KBM-7 (cell line): ENCODE results near the gene CDK13.
"Not testable (repeated sequence)": the region's sequence is repeated elsewhere in the genome, so short reads cannot be mapped to it uniquely, and the experiment has no call there.

Source experiments
- DNase-seq: peaks from one replicate; pipeline ENCODE4 v3.0.0-alpha.2; 2015
- in situ Hi-C: fragments of 300-500 bp; cut with MboI; formaldehyde crosslinking; loops from 2 replicates; pipeline ENCODE4 v1.14.3; 2020; ENCODE audit warnings: low sequenced_read_pairs, low pct_unique_long_range_greater_than_20kb, mixed read lengths

CDK13 gene

GRCh38 chr7:39949971-39950472, at the start of gene CDK13:
Gene CDK13, plus strand, starts transcription at chr7:39950256. Its CDS starts 386 bp downstream, at chr7:39950642.
- peak; percentile 87 for DNase-seq
- in situ Hi-C loops, result no loop called here

GRCh38 chr7:39904077-39904486, 46.0 kb upstream of the CDK13 start:
- in situ Hi-C loops, result no loop called here
- no peak for DNase-seq

- DNase-seq, result no peak
- in situ Hi-C loops, result no loop called here
Observed at GRCh38 chr7:39908141-39908540, 41.9 kb upstream of the CDK13 start.

GRCh38 chr7:39908973-39909372, 41.1 kb upstream of the CDK13 start:
- in situ Hi-C loops, result no loop called here
- no peak for DNase-seq

GRCh38 chr7:39909526-39909925, 40.5 kb upstream of the CDK13 start:
- in situ Hi-C loops, result no loop called here
- no peak for DNase-seq

DNA sequence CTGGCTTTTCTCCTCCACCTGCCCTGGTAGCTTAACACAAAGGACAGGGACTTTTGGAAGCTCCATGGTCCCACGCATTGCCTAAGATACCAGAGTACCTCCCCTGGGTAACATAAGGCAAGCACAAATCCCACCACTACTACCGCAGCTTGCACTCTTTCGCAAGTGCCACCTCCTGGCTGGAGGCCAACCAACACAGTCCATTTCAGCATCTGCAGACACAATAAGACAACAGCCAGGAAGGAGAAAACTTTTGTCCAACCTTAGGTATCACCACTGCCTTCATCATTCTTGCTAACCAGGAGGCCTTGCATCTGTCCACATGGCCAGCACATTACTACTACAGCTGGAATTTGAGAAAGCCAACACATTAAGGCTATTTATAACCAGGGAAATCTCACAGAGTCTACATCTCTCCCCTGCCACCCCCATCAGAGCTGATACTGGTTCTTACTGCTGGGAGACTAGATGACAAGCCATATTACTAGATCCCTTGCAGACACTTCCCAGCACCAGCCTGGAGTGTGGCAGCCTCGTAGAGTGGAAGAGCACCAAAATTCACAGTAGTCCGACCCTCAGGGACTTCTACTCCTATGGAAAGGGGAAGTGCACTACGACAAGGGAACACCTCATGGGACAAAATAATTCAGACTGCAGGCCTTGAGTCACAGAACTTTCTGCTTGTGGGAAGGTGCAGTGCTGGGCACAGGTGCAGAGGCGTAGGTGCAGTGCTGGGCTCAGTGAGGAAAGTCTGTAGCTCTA, 39.8 kb upstream of the CDK13 start:
- DNase-seq, result peak; percentile 72
- in situ Hi-C loops, result no loop called here

DNA sequence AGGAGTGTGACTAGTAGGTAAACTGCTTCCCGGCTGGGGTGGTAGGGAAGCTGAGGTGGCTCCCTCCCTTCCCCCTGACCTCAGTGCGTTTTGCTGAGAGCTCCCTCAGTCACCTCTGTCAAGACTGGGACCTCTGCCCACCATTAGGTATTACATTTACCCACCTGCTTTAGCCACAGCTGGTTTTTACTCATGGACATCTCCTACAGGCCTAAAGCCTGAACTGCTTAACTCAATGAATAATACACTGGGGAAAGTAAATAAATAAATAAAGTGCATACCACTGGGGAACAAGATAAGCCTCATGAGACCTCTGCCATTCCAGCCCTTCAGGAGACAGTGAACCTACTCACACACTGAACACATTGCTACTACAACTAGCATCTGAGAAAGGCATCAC, 38.9 kb upstream of the CDK13 start:
- no peak for DNase-seq
- in situ Hi-C loops, result no loop called here

GRCh38 chr7:39915847-39916246, 34.2 kb upstream of the CDK13 start:
- in situ Hi-C loops, DNase-seq: not testable (repeated sequence)

GRCh38 chr7:39919646-39920045, 30.4 kb upstream of the CDK13 start:
- in situ Hi-C loops, result no loop called here
- no peak for DNase-seq

GRCh38 chr7:39921506-39922175, 28.4 kb upstream of the CDK13 start:
- no peak for DNase-seq
- in situ Hi-C loops, result no loop called here

DNA sequence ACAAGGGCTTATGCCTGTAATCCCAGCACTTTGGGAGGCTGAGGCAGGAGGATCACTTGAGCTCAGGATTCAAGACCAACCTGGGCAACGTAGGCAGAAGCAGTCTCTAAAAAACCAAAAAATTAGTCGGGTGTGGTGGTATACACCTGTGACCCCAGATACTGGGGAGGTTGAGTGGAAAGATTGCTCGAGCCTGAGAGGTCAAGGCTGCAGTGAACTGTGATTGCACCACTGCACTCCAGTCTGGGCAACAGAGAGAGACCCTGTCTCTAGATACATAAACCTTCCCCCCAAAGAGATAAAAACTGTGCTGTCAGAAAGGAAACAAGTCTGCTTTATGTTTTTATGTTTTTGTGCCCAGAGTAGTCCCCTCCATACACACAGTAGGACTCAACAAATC, 27.5 kb upstream of the CDK13 start:
- in situ Hi-C loops, result no loop called here
- no peak for DNase-seq

DNA sequence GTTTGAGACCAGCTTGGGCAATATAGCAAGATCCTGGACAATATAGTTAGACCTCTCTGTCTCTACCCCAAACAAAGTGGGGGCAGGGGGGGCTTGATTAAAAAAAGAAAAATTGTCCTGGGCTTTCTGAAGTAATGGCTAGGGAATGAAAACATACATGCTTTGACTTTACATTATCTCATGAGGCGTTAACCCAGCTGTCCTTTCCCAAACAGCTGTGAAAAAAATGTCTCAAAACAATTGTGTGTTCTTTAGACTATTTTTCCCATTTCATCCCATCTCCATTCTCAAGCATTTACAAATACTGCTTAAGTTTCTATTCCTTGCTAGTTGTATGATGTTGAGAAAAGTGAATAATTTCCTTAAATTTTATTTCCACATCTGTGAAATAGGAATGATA, 27.0 kb upstream of the CDK13 start:
- in situ Hi-C loops, result no loop called here
- DNase-seq, result no peak

GRCh38 chr7:39924122-39924521, 25.9 kb upstream of the CDK13 start:
- DNase-seq, result no peak
- in situ Hi-C loops, result no loop called here

GRCh38 chr7:39926111-39926510, 23.9 kb upstream of the CDK13 start:
- in situ Hi-C loops, result no loop called here
- no peak for DNase-seq

- DNase-seq, result no peak
- in situ Hi-C loops, result no loop called here
Observed at GRCh38 chr7:39927018-39927417, 23.0 kb upstream of the CDK13 start.

DNA sequence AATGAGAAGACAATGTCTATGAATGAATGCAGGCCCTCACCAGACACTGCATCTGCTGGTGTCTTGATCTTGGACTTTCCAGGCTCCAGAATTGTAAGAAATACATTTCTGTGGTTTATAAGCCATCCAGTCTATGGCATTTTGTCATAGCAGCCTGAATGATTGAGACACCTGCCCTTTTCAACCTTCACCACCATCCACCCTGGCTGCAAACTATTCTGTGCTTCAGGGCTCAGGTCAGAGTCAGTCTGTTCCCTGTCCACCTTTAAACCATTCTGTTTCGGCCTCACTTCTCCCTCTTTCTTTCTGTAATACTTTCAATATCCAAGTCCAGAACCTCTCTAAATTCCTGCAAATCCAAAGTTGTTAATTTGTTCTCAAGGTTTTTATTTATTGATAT, 15.9 kb upstream of the CDK13 start:
- DNase-seq, result no peak
- in situ Hi-C loops, result no loop called here

DNA sequence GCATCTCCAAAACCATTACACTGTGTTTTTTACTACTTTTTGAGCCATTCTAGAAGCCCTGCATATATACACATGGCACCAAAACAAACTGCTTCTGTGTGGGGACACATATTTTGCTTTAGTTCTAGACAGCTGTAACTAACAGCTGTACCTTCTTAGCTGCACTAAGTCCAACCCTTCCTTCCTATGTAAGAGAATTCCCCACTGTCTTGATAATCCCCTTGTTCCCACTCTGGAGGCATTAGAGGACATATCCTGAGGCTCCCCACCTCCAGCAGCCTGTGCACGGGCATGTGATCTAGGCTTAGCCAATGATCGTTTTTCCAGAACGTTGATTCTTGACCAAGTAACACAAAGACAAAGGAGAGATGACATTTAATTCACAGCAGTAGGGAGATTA, 13.3 kb upstream of the CDK13 start:
- in situ Hi-C loops, result no loop called here
- no peak for DNase-seq

DNA sequence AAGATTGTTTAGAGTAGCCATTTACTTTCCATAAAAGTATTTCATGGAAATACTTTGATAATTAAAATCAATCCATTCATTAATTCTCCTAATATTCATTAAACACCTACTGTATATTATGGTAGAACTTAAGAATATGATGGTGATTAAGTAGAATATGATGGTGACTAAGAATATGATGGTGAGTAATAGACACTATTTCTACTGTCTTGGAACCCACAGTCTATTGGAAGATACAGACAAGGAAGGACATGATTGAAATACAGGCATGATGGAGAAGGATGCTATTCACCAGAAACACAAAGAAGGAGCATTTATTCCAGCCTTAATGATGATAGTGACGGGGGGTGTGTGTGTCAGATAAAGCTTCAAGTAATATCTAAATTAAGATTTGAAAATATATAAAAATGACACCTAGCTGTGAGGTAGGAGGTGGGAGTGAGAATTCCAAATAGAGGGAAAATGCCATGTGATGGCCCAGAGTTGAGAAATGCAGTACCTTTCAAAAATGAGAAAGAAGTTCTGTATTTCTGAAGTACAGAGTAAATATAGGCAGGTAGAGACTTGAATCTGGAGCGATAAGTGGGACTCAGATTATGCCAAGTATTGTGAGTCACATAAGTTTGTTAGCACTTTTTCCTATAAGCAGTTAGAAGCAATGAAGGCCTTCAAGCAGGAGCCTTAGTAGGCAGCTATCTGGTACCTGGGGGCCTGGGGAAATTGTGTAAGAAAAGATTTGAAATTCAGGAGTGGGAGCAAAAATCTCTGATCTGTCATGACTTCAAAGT, 12.5 kb upstream of the CDK13 start:
- in situ Hi-C loops, result no loop called here
- DNase-seq, result no peak

- DNase-seq, result no peak
- in situ Hi-C loops, result no loop called here
Observed at GRCh38 chr7:39942883-39943282, 7.2 kb upstream of the CDK13 start.

DNA sequence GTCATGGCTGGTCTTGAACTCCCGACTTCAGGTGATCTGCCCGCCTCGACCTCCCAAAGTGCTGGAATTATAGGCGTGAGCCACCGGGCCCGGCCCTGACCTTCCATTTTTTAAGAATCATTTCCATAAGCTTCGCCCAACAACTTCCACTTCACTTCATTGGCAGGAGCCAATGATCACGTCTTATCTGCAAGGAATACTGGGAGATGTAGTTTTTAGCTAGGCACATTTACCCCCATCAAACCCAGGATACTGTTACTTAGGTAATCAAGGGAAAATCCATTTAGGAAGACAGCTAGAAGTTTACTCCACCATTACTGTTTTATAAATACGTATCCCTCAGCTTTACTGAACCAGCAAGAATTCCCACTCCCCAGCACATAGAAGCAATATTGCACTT, 3.4 kb upstream of the CDK13 start:
- no peak for DNase-seq
- in situ Hi-C loops, result no loop called here
